ENCODE measurements around the gene CRYBB3.

The CRYBB3 gene

GRCh38 chr22:25199731-25200520 lies at the start of gene CRYBB3:
TSS of gene CRYBB3 (plus strand) at chr22:25199858. CDS start at chr22:25201397, 1,539 bp downstream.
- no peak for DNase-seq (ENCODE audit: low spot score)

DNA sequence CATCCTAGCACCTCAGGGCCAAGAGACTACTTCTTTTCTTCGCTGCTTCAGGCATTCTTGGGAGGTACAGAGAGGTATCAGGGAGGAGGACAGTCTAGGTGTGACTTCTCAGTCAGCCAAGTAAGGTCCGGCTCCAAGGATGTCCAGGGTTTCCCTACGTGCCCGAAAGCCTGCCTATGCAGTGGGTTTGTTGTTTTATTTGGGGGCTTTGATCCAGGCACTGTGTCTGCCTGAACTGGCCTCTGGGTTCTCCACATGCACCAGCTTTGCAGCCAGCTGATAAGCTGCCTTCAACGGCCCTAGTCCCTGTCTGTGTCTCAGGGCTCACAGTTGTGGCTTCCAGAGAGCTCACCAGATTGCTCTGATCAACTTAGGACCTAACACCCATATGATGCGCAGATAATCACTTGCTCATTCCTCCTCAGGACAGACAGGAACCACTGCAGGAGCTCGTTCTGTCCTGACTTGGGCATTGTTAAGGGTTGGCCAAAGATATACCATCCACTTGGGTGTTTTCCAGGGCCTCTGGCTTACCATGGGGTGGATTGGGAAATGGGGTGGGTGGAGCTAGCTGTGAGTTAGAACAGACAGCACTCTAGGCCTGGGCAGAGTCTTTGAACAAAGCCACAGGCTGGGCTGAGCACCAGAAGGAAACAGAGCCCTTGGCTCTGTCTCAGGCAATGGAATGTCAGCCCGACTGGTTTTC lies 45.5 kb upstream of the CRYBB3 start:
- DNase-seq (ENCODE audit: low spot score) = no peak

DNA sequence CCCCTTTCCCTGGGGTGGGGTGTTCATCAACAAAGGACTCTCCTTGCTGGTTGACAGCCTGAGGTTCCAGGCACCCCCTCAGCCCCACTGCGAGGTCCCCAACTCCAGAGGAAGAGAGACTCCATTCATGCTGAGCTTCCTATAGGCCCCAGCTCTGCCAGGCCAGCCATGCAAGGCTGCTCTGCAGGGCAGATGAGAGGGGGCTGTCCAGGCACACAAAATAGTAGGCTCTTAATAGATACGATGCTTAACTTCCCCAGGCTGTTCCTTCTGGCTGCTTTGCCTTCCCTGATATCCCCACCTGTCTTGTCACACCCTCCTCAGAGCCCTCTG lies 45.0 kb upstream of the CRYBB3 start:
- no peak for DNase-seq (ENCODE audit: low spot score)

GRCh38 chr22:25156736-25157135 lies 42.9 kb upstream of the CRYBB3 start:
- no peak for DNase-seq (ENCODE audit: low spot score)

DNA sequence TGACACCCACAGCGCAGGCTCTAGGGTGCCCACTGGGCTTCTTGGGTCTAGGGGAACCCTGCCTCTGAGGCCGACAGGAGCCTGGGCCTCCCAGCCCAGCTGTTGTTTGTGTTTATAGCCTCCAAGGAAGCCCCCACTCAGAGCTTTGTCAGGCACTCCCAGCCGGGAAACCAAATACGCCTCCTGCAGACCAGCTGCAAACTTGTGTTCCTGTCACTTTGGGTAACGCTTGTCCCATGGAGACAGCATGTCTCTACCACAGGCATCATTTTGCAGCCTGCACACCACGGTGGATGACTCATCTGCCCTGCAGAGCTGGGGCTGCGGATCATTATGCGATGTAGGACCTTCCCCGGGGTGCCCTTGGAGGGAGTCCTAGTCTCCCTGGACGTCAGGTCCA lies 40.6 kb upstream of the CRYBB3 start:
- DNase-seq (ENCODE audit: low spot score) = no peak

DNA sequence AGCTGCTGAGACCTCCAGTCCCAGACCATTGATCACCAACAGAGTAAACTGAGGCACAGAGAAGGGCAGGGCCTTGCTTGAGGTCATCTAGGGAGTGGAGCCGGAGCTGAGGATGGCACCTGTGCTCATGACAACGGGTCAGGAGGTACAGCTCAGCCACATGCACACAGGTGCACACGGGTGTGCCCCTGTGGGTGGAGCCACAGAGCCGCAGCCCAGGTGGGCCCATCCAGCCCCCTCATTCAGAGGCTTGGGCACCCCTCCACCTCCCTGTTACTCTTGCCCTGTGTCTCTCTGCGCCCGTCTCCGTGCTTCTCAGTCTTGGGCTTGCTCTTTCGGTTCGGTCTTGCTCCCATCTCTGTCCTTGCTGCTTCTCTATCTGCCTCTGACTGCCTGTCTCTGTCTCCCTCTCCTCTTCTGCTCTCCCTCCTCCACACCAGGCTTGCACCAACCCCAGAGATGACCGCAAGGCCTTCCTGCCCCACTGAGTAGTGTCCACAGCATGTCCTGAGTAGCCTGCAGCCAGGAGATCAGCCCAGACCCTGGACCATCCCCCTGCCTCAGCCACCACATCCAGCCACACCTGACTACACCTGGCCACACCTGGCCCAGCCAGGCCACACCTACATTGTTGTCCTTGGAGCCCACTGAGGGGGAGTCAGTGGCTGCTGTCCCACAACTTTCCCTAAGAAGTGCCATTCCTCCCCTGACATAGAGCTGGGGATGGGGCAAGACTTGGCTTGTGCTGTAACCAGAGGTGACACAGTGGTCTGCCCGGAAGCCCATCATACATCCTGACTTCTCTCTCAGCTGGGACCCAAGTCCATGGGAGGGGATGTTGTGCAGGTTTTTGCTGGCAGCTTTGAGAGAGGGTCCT lies 39.3 kb upstream of the CRYBB3 start:
- DNase-seq (ENCODE audit: low spot score) = no peak

GRCh38 chr22:25161017-25161915 lies 38.4 kb upstream of the CRYBB3 start:
- no peak for DNase-seq (ENCODE audit: low spot score)

DNA sequence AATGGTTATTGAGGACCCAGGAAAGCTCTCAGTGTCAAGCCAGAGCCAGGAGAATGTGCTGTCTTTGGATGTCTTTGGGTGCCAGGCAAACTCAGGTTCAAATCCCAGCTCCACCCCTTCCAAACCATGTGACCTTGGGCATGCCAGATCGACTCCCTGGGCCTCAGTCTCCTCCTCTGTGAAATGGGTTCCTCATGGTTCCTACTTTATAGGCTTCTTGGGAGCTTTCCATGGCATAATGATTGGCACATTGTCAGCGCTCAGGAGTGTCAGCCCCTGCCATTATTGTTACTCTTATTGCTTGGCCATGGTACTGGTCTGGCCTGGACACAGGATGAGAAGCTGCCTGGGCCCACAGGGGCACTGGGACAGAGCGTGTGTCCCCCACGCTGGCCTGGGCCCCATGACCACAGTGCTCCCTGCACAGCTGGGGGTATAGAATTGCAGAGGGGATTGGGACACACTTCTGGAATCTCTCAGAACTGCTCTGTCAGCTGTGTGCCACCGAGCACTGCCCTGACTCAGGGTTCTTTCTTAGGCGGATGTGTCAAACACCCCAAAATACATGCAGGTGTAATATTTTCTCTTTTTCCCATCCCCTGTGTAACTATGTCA lies 37.6 kb upstream of the CRYBB3 start:
- no peak for DNase-seq (ENCODE audit: low spot score)

DNA sequence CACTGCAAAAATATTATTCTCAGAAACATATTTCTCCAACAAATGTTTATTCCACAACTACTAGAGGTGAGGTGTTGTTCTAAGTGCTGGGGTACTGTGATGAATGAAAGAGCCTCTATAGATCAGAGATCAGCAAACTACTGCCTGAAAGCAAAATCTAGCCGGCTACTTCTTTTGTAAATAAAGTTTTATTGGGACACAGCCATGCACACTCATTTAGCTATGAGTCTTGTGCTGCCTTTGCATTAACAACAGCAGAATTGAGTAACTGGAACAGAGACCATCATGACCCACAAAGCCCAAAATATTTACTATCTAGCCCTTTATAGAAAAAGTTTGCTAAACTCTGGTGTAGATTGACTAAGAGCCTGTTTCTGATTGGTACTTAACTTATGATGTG lies 37.1 kb upstream of the CRYBB3 start:
- no peak for DNase-seq (ENCODE audit: low spot score)

DNA sequence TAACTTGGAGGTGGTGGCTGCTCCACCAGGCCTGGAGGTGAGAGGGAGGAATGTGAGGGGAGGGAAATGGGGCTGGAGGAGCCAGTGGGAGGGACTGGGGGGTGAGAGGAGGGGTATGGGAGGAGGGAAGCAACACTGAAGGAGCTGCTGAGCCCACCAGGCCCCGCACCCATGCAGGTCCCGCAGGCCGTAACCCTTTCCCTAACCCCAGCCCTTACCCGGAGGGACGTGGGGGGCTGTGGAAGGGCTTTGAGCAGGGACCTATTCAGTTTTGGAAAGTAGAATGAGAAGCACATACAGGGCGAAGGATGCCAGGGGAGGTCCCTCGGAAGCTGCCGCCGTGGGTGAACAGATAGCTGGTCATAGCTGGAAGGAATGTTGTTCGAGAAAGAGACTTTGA lies 33.9 kb upstream of the CRYBB3 start:
- DNase-seq (ENCODE audit: low spot score) = no peak

DNA sequence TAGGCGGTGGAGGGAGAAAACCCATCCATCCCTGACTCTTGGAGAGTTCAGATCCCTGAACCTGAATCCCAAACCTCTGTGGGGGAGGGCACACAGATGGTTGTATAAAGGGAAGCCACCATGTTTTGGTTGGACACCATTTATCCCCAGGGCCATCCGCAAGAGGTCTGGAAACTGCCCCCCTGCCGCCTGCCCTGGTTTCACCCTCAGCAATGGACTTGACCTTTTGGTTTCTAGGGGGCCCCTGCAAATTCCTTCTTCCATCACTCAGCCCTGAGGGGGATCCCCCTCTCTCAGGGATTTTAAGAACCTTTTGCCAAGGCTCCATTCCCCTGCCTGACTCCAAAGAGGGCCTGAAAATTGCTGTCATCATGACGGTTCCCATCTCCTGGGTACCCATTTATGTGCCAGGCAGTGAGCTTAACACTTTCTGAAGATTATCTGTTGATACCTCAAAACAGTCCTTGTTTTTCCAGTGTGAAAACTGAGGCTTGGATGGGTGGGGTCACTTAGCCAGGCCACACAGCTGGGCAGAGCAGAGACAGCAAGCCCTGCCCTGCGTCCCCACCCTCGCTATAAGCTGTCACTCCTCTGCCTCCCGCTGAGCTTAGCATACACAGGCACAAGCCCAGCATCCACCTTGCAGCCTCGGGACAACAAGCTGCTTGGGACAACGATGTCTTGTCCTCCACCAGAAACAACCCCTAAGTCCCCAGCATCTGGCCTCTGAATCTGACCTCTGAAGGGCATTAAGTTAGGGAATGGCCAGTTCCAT lies 33.2 kb upstream of the CRYBB3 start:
- DNase-seq (ENCODE audit: low spot score) = no peak

DNA sequence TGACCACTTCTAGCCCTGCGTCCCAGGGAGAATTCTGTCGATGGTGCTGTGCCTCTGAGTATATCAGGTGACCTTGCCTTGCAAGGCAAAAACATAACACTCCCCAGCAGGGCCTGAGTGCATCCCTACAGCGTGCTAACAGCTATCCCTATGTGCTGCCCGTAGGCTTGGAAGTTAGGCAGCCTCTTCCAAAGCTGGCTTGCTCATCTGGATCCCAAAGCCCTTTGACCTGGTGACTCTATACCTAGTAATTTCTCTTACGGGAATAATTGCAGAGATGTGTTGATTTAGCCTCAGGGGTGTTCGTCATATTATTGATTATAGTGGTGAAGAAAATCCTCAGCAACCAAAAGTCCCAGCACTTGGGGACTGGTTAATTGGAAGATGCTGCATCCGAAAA lies 32.6 kb upstream of the CRYBB3 start:
- no peak for DNase-seq (ENCODE audit: low spot score)

DNA sequence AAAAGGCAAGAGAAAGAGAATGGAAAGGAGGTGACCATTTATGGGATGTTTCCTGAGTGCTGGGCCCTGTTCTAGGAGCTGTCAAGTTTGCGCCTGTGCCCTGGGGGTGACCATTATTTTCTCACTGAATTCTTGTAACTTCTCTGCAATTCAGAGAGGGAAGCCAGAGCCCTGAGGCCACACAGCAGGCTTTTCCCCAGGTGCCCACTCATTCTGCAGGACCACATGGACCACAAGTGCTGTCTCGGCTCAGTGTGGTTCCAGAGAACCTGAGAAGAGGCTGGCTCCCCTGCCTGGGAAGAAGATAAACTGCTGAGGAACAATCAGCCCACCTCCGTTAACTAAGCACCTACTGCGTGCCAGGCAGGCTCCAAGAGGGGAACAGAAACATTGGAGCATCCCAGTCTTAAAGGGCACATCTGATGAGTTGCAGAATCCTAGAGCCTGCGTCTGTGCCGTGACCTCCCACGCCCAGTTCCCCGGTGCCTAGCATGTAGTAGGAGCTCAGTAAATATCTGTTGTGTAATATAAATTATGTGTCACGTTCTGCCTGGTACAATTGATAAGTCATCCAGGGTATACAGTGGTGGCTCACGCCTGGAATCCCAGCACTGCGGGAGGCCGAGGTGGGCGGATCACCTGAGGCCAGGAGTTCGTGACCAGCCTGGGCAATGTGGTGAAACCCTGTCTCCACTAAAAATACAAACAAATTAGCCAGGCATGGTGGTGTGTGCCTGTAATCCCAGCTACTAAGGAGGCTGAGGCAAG lies 31.6 kb upstream of the CRYBB3 start:
- no peak for DNase-seq (ENCODE audit: low spot score)

DNA sequence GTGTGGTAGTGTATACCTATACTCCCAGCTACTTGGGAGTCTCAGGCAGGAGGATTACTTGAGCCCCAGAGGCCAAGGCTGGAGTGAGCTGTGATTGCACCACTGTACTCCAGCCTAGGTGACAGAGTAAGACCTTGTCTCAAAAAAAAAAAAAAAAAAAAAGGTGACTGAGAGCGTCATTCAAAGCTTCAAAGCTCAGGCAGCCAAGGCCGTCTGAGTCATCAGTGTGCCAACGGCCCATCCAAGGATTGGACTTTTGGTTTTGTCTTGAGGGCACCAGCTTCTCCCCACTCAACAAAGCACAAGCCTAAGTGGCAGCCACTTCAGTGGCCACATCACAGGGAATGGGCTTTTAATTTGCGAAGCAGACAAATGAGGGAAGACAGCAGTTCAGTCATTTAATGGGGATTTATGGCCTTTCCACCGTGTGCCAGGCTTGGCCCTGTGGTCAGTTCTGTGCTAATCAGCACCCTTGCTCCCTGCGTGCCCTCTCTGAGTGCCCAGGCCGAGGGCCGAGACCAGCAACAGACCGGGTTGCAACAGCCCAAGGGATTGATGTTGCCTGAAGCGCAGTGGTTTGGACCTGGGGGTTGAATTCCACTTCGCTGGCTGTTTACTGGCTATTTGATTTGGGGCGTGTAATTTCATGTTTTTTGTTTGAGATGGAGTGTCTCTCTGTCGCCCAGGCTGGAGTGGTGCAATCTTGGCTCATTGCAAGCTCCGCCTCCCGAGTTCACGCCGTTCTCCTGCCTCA lies 30.2 kb upstream of the CRYBB3 start:
- no peak for DNase-seq (ENCODE audit: low spot score)

- no peak for DNase-seq (ENCODE audit: low spot score)
Observed at GRCh38 chr22:25170426-25170980, 29.2 kb upstream of the CRYBB3 start.

DNA sequence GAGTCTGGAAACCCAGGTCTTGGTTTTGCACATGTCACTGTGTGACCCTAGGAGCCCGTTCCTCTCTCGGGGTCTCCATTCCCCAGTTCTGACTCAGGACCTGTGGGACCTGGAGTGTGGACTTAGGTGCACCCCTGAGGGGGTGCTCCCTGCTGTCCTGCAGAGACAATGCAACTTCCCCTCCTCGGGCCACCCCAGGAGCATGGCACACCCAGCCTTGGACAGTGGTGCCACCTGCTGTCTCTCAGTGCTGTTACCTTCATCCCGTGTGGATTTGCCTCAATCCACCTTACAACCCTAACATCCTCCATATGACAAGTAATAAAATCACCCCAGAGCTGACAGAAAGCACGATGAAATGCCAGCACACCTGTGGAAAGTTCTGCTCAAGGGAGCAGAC lies 27.5 kb upstream of the CRYBB3 start:
- DNase-seq (ENCODE audit: low spot score) = no peak

DNA sequence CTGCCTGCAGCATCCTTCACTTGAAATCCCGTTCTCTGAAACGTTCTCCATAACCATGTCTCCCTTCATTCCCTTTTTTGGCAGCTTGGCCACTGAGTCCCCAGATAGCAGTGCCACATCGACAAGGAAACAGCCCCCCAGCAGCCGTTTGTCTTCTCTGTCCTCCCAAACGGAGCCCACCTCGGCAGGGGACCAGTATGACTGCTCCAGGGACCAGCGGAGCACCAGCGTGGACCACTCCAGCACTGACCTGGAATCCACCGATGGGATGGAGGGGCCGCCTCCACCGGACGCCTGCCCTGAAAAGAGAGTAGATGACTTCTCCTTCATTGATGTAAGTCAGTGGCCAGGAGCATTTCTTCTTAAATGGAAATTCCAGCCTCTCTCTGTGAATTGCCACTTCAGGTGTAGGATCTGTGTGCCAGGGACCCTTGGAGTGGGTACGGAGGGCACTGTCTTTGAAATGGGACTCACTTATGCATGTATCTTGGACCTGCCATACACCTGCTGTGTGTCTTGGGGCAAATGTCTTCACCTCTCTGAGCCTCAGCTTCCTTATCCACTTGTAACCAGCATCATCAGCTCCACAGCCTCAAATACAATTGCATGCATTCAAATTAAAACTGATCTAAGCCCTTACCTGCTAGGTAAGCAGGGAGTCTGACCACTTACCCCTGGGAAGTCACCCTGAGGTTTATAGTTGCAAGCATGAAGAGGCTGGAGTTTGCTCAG lies 25.3 kb upstream of the CRYBB3 start:
- DNase-seq (ENCODE audit: low spot score) = no peak

- no peak for DNase-seq (ENCODE audit: low spot score)
Observed at GRCh38 chr22:25174888-25175411, 24.7 kb upstream of the CRYBB3 start.

Data from globus pallidus (tissue), 1 donor.